Breast epithelium (tissue), 4 donors: ENCODE results near the gene COL25A1. TPM values are rescaled to one million over a fixed set of nuclear protein-coding genes. Genes with fewer than 3 reads are reported as not detected.

ENCODE experiments used
- DNase-seq, 2 donors: peaks; one replicate each; pipeline ENCODE4 v3.0.0-alpha.2; 2019; ENCODE audit warnings: low spot score in 2 of 2
- H3K27ac ChIP-seq, 2 donors: fragments of 200-600 bp; sonication (generic) in 1 of 2; one replicate each; pipeline ENCODE4 v1.5.1; 2016 to 2019; ENCODE audit warnings: mild to moderate bottlenecking in 1 of 2
- H3K27me3 ChIP-seq, 2 donors: fragments of 200-600 bp; sonication (generic) in 1 of 2; one replicate each; pipeline versions ENCODE4 v1.5.1 to v1.6.0; 2017 to 2019; ENCODE audit warnings: control low read depth in 1 of 2, mild to moderate bottlenecking in 1 of 2
- H3K36me3 ChIP-seq: fragments of 200-600 bp; one replicate; pipeline ENCODE4 v1.5.1; 2019
- H3K4me1 ChIP-seq, 2 donors: fragments of 200-600 bp; sonication (generic); one replicate each; pipeline ENCODE4 v1.5.1; 2016 to 2019; ENCODE audit warnings: control low read depth in 1 of 2
- H3K4me3 ChIP-seq, 3 donors: fragments of 200-600 bp; sonication (generic); 1 replicate in 2 of 3; 2 replicates in 1 of 3; pipeline ENCODE4 v1.5.1; 2016 to 2019; ENCODE audit warnings: mild to moderate bottlenecking in 3 of 3, moderate library complexity in 2 of 3
- H3K9me3 ChIP-seq, 2 donors: fragments of 200-600 bp; sonication (generic) in 1 of 2; one replicate each; pipeline ENCODE4 v1.5.1; 2016 to 2019; ENCODE audit warnings: control low read depth in 1 of 2
- POLR2A ChIP-seq: fragments of 450-650 bp; IDR thresholded peaks from one replicate; pipeline ENCODE4 v1.6.1; 2016; ENCODE audit warnings: antibody characterized with exemption, mild to moderate bottlenecking, moderate library complexity
- POLR2AphosphoS5 ChIP-seq, 3 donors: sonication (generic); formaldehyde crosslinking; IDR thresholded peaks; one replicate each; pipeline ENCODE4 v1.6.1; 2017; ENCODE audit warnings: antibody characterized with exemption in 3 of 3
- intact Hi-C: fragments of 100-400 bp; cut with DNase I; formaldehyde crosslinking; loops from one replicate; pipeline ENCODE4 v1.15.1; 2023; ENCODE audit warnings: low total_unique reads
- total RNA-seq, 3 donors: library from RNA; depleted of rRNA; stranded (reverse); fragments of >200 nt; gene quantifications; one replicate each; pipeline ENCODE4 v1.1.0, GENCODE V29; 2016
- TF ChIP-seq, protein P1 (sequence below), 3 donors: fragments of 450-650 bp; IDR thresholded peaks; one replicate each; pipeline ENCODE4 v1.5.1; 2016 to 2017; ENCODE audit warnings: antibody characterized with exemption in 3 of 3, mild to moderate bottlenecking in 3 of 3, moderate library complexity in 3 of 3

Gene COL25A1
- total RNA-seq, 3 donors from 2014 or later: 2.6 to 11.0 (median 2.8) TPM

DNA sequence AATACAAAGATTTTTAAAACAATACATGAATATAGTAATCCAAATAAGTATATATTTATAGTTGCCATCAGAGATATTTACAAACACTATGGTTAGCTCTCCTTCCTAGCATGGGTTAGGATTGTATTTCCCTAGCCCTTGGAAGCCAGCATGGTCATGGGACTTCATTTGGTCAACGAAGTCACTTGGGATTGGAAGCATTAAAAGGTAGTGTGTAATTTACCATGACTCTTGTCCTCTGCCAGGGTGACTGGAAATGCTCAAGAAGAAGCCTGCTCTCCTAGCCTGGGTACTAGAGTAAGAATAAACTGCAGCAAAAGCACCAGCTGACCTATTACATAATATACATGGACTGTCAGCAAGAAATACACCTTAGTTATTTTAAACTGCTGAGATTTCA is 102.9 kb downstream of the COL25A1 start:
- Histone ChIP-seq H3K9me3 (no peaks in the 10 kb centered on the region), H3K4me3 (no peak overlapping the region), H3K36me3 (no peaks in the 10 kb centered on the region), H3K4me1 (no peaks in the 10 kb centered on the region), H3K27me3 (no peaks in the 10 kb centered on the region), H3K27ac (no peak overlapping the region)
- no peak for DNase-seq
- intact Hi-C loops: no loop called here
- TF ChIP-seq, protein P1, sequence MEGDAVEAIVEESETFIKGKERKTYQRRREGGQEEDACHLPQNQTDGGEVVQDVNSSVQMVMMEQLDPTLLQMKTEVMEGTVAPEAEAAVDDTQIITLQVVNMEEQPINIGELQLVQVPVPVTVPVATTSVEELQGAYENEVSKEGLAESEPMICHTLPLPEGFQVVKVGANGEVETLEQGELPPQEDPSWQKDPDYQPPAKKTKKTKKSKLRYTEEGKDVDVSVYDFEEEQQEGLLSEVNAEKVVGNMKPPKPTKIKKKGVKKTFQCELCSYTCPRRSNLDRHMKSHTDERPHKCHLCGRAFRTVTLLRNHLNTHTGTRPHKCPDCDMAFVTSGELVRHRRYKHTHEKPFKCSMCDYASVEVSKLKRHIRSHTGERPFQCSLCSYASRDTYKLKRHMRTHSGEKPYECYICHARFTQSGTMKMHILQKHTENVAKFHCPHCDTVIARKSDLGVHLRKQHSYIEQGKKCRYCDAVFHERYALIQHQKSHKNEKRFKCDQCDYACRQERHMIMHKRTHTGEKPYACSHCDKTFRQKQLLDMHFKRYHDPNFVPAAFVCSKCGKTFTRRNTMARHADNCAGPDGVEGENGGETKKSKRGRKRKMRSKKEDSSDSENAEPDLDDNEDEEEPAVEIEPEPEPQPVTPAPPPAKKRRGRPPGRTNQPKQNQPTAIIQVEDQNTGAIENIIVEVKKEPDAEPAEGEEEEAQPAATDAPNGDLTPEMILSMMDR (IDR thresholded peaks at IDR 0.05): no peak
- no peak for TF ChIP-seq POLR2A
- TF ChIP-seq POLR2AphosphoS5 (IDR thresholded peaks at IDR 0.05): no peak

DNA sequence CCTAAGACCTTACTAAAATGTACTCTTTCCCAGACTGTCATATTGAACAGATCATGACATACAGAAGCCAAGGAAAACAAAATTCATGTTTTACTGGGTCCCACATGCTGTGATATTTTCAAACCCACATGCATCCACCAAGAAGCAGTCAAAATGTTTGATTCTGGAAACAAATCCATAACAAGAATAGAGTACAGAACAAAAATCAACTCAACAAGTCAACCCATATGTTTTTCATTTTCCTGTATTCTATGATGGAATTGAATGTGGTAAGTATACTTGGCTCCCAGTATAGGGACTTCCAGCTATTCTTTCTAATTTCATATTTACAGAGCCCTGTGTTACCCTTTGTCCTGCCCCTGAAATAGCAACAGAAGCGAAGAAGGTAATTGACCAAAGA is 106.8 kb downstream of the COL25A1 start:
- intact Hi-C loops: no loop called here
- Histone ChIP-seq H3K9me3 (no peaks in the 10 kb centered on the region), H3K4me1 (no peaks in the 10 kb centered on the region), H3K36me3 (no peaks in the 10 kb centered on the region), H3K27me3 (no peaks in the 10 kb centered on the region), H3K27ac (no peak overlapping the region), H3K4me3 (no peak overlapping the region)
- TF ChIP-seq POLR2AphosphoS5 (IDR thresholded peaks at IDR 0.05): no peak
- no peak for TF ChIP-seq POLR2A
- TF ChIP-seq, protein P1 (IDR thresholded peaks at IDR 0.05): no peak
- no peak for DNase-seq

DNA sequence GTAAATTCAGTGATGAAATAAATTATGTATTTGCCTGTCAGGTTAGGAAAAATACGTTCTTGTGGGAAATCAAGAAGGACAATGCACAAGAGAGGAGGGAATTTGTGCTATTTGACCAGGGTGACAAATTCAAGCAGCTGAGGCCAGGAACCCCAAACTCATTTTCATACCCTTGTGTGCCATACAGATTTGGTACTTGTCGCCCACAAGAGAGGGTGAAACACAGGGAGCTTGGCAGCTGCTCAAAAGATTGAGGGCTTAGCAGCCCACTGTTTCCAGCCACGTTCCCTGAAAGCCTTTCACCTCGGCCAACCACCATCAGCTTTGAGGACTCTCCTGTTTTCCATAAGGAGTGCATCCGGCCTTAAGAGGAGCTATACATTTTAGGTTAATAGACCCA is 111.2 kb downstream of the COL25A1 start:
- no peaks in the 10 kb centered on the region for H3K4me1 ChIP-seq
- no peak for TF ChIP-seq POLR2A
- no peak for TF ChIP-seq POLR2AphosphoS5 (IDR thresholded peaks at IDR 0.05)
- TF ChIP-seq, protein P1 (IDR thresholded peaks at IDR 0.05): no peak
- intact Hi-C loops: no loop called here
- no peak overlapping the region for H3K27ac ChIP-seq
- H3K4me3 ChIP-seq: no peak overlapping the region
- no peak for DNase-seq
- H3K9me3 ChIP-seq: no peaks in the 10 kb centered on the region
- no peaks in the 10 kb centered on the region for H3K36me3 ChIP-seq
- H3K27me3 ChIP-seq: no peaks in the 10 kb centered on the region

DNA sequence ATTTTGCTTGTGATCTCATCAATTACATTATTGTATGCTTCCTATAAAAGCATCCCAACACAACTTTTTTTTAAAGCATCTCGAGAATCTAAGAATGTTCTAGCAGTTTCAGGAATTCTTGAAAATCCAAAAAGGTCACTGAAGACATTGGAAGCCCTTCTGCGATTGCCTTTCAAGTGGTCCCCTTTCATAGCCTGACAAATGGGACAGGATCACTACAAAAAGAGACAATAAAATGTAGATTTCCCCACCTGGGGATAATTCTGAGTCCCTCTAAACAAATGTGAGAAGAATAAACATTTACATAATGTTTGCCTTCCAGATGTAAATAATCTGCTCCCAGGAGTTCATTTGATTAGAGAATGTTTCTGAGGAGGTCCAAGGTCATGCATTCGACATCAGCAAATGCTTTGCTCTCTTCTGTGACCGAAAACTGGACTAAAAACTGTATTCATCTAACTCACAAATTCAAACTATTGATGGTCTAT is 116.0 kb downstream of the COL25A1 start:
- no peaks in the 10 kb centered on the region for H3K27me3 ChIP-seq
- intact Hi-C loops: no loop called here
- TF ChIP-seq, protein P1 (IDR thresholded peaks at IDR 0.05): no peak
- TF ChIP-seq POLR2A (no peak), POLR2AphosphoS5 (IDR thresholded peaks at IDR 0.05) (no peak)

DNA sequence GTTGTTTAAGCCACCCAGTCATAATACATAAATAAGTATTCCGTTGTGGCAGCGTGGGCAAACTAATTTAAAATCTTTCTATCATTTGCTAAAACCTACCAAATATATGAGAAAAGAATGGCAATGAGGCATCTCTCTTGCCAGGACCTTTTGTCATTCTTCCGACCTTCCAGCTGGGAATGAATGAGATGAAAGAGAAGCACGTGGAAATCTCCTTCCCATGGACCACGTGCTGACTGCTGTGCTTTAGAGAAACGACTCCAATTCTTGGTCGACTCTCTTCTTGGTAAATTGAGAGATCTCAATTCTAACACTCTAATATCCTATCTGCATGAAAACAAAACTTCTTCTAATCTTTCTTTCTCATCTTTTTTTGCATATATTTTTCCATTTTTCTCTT is 116.5 kb downstream of the COL25A1 start:
- H3K9me3 ChIP-seq: no peaks in the 10 kb centered on the region
- DNase-seq: no peak
- intact Hi-C loops: no loop called here
- H3K27me3 ChIP-seq: no peaks in the 10 kb centered on the region
- H3K36me3 ChIP-seq: no peaks in the 10 kb centered on the region
- H3K4me3 ChIP-seq: no peak overlapping the region
- no peak for TF ChIP-seq POLR2AphosphoS5 (IDR thresholded peaks at IDR 0.05)
- TF ChIP-seq, protein P1 (IDR thresholded peaks at IDR 0.05): no peak
- TF ChIP-seq POLR2A: no peak
- H3K4me1 ChIP-seq: no peaks in the 10 kb centered on the region
- no peak overlapping the region for H3K27ac ChIP-seq

More for the DNA sequence above, 116.0 kb downstream of the COL25A1 start:
- Histone ChIP-seq H3K9me3 (no peaks in the 10 kb centered on the region), H3K27ac (no peak overlapping the region), H3K4me3 (no peak overlapping the region), H3K4me1 (no peaks in the 10 kb centered on the region), H3K36me3 (no peaks in the 10 kb centered on the region)
- DNase-seq: no peak
